Measurements from ENCODE around the gene ATP7B. TPM values are rescaled to one million over a fixed set of nuclear protein-coding genes. Genes with fewer than 3 reads are reported as not detected.

ATP7B gene
- total and polyA plus RNA-seq, 3 experiments from 2014 or later = 0.18 to 1.2 (median 1.1) TPM

GRCh38 chr13:51919531-51919930, 91.7 kb downstream of the ATP7B start:
- ChIA-PET POLR2A (no interaction called here), CTCF (no interaction called here)
- Mint-ChIP-seq H3K27me3 (peaks cover 1 to 3% of the 10 kb centered on the region in 2 donors), H3K9me3 (no peaks in the 10 kb centered on the region), H3K4me3 (no peak overlapping the region), H3K27ac (no peak overlapping the region), H3K36me3 (no peaks in the 10 kb centered on the region), H3K4me1 (peaks cover 0 to 5% (median 3%) of the 10 kb centered on the region in 3 donors)
- Histone ChIP-seq H3K4me3 (ENCODE audit: low read length) (no peak overlapping the region), H3K4me1 (ENCODE audit: insufficient read depth, low read length) (no peaks in the 10 kb centered on the region), H3K27me3 (ENCODE audit: insufficient read depth, low read length, poor library complexity, severe bottlenecking) (no peaks in the 10 kb centered on the region), H3K9me3 (ENCODE audit: low read length) (no peaks in the 10 kb centered on the region), H3K36me3 (ENCODE audit: insufficient read depth, low read length) (no peaks in the 10 kb centered on the region), H3K27ac (ENCODE audit: low read depth, low read length) (no peak overlapping the region)
- no peak for DNase-seq

- Histone ChIP-seq H3K9me3 (ENCODE audit: low read length) (no peaks in the 10 kb centered on the region), H3K27ac (ENCODE audit: low read depth, low read length) (no peak overlapping the region), H3K4me3 (ENCODE audit: low read length) (no peak overlapping the region), H3K27me3 (ENCODE audit: insufficient read depth, low read length, poor library complexity, severe bottlenecking) (no peaks in the 10 kb centered on the region), H3K36me3 (ENCODE audit: insufficient read depth, low read length) (no peaks in the 10 kb centered on the region), H3K4me1 (ENCODE audit: insufficient read depth, low read length) (no peaks in the 10 kb centered on the region)
- CTCF ChIA-PET = interaction anchor here (1.2 kb wide), 1 partner anchor 8 kb away, joined by 3 read pairs; no protein-coding TSS in a partner anchor
- no peak overlapping the region for H3K27ac Mint-ChIP-seq
- peaks cover 0 to 4% (median 2%) of the 10 kb centered on the region in 3 donors for H3K4me1 Mint-ChIP-seq
- peak overlapping the region in 1 of 7 donors; percentile 29 for H3K4me3 Mint-ChIP-seq
- no peaks in the 10 kb centered on the region for H3K36me3 Mint-ChIP-seq
- DNase-seq = no peak
- POLR2A ChIA-PET = no interaction called here
- no peaks in the 10 kb centered on the region for H3K9me3 Mint-ChIP-seq
- peaks cover 0 to 1% of the 10 kb centered on the region in 2 donors for H3K27me3 Mint-ChIP-seq
These were observed 94.3 kb downstream of the ATP7B start for GRCh38 chr13:51916962-51917361.

- H3K4me3 Mint-ChIP-seq = no peak overlapping the region
- Histone ChIP-seq H3K4me3 (ENCODE audit: low read length) (no peak overlapping the region), H3K4me1 (ENCODE audit: insufficient read depth, low read length) (no peaks in the 10 kb centered on the region), H3K27me3 (ENCODE audit: insufficient read depth, low read length, poor library complexity, severe bottlenecking) (no peaks in the 10 kb centered on the region), H3K9me3 (ENCODE audit: low read length) (no peaks in the 10 kb centered on the region), H3K27ac (ENCODE audit: low read depth, low read length) (no peak overlapping the region), H3K36me3 (ENCODE audit: insufficient read depth, low read length) (no peaks in the 10 kb centered on the region)
- POLR2A ChIA-PET = no interaction called here
- no peak for DNase-seq
- no peaks in the 10 kb centered on the region for H3K4me1 Mint-ChIP-seq
- no peaks in the 10 kb centered on the region for H3K36me3 Mint-ChIP-seq
- no peaks in the 10 kb centered on the region for H3K9me3 Mint-ChIP-seq
- H3K27ac Mint-ChIP-seq = no peak overlapping the region
- peaks cover 0 to 1% of the 10 kb centered on the region in 2 donors for H3K27me3 Mint-ChIP-seq
- CTCF ChIA-PET = no interaction called here
These were observed 95.0 kb downstream of the ATP7B start for GRCh38 chr13:51916051-51916818.

GRCh38 chr13:51914137-51914493, 97.1 kb downstream of the ATP7B start:
- H3K9me3 ChIP-seq (ENCODE audit: low read length) = no peaks in the 10 kb centered on the region
- no peaks in the 10 kb centered on the region for H3K36me3 ChIP-seq (ENCODE audit: insufficient read depth, low read length)
- Mint-ChIP-seq H3K4me3 (no peak overlapping the region), H3K4me1 (peaks cover 10 to 14% (median 13%) of the 10 kb centered on the region in 3 donors), H3K9me3 (no peaks in the 10 kb centered on the region), H3K36me3 (no peaks in the 10 kb centered on the region), H3K27me3 (peaks cover 0 to 1% of the 10 kb centered on the region in 2 donors), H3K27ac (no peak overlapping the region)
- no peak overlapping the region for H3K4me3 ChIP-seq (ENCODE audit: low read length)
- H3K27ac ChIP-seq (ENCODE audit: low read depth, low read length) = no peak overlapping the region
- H3K27me3 ChIP-seq (ENCODE audit: insufficient read depth, low read length, poor library complexity, severe bottlenecking) = no peaks in the 10 kb centered on the region
- H3K4me1 ChIP-seq (ENCODE audit: insufficient read depth, low read length) = no peaks in the 10 kb centered on the region
- ChIA-PET POLR2A (no interaction called here), CTCF (no interaction called here)
- no peak for DNase-seq

GRCh38 chr13:51913421-51914136, 97.7 kb downstream of the ATP7B start:
- peaks cover 0 to 1% of the 10 kb centered on the region in 2 donors for H3K27me3 Mint-ChIP-seq
- no peaks in the 10 kb centered on the region for H3K27me3 ChIP-seq (ENCODE audit: insufficient read depth, low read length, poor library complexity, severe bottlenecking)
- no peak overlapping the region for H3K4me3 ChIP-seq (ENCODE audit: low read length)
- H3K36me3 Mint-ChIP-seq = no peaks in the 10 kb centered on the region
- CTCF ChIA-PET = interaction anchor here (1.0 kb wide), 1 partner anchor 13 kb away, joined by 4 read pairs; no protein-coding TSS in a partner anchor
- H3K27ac Mint-ChIP-seq = peak overlapping the region in 1 of 8 donors; percentile 70
- POLR2A ChIA-PET = no interaction called here
- H3K4me3 Mint-ChIP-seq = no peak overlapping the region
- no peaks in the 10 kb centered on the region for H3K9me3 ChIP-seq (ENCODE audit: low read length)
- no peak overlapping the region for H3K27ac ChIP-seq (ENCODE audit: low read depth, low read length)
- no peak for DNase-seq
- H3K9me3 Mint-ChIP-seq = no peaks in the 10 kb centered on the region
- H3K4me1 Mint-ChIP-seq = peaks cover 11 to 18% (median 15%) of the 10 kb centered on the region in 3 donors
- H3K4me1 ChIP-seq (ENCODE audit: insufficient read depth, low read length) = no peaks in the 10 kb centered on the region
- no peaks in the 10 kb centered on the region for H3K36me3 ChIP-seq (ENCODE audit: insufficient read depth, low read length)

- no peak for DNase-seq
- H3K4me1 Mint-ChIP-seq = peaks cover 11 to 19% (median 15%) of the 10 kb centered on the region in 3 donors
- Histone ChIP-seq H3K4me3 (ENCODE audit: low read length) (no peak overlapping the region), H3K27me3 (ENCODE audit: insufficient read depth, low read length, poor library complexity, severe bottlenecking) (no peaks in the 10 kb centered on the region), H3K27ac (ENCODE audit: low read depth, low read length) (no peak overlapping the region), H3K4me1 (ENCODE audit: insufficient read depth, low read length) (no peaks in the 10 kb centered on the region), H3K9me3 (ENCODE audit: low read length) (no peaks in the 10 kb centered on the region), H3K36me3 (ENCODE audit: insufficient read depth, low read length) (no peaks in the 10 kb centered on the region)
- H3K27ac Mint-ChIP-seq = peak overlapping the region in 1 of 8 donors; percentile 70
- H3K9me3 Mint-ChIP-seq = no peaks in the 10 kb centered on the region
- POLR2A ChIA-PET = no interaction called here
- no peaks in the 10 kb centered on the region for H3K36me3 Mint-ChIP-seq
- peaks cover 0 to 1% of the 10 kb centered on the region in 2 donors for H3K27me3 Mint-ChIP-seq
- CTCF ChIA-PET = interaction anchor here (1.0 kb wide), 2 partner anchors 11 to 14 kb away, joined by 3 to 4 read pairs; no protein-coding TSS in a partner anchor
- H3K4me3 Mint-ChIP-seq = no peak overlapping the region
These were observed 98.6 kb downstream of the ATP7B start for GRCh38 chr13:51912511-51913225.

- Mint-ChIP-seq H3K36me3 (peaks cover 0 to 2% (median 0%) of the 10 kb centered on the region in 3 donors), H3K27me3 (peaks cover 0 to 1% of the 10 kb centered on the region in 2 donors), H3K4me1 (peaks cover 11 to 24% (median 15%) of the 10 kb centered on the region in 3 donors), H3K4me3 (peak overlapping the region in 1 of 7 donors; percentile 49), H3K27ac (peak overlapping the region in 1 of 8 donors; percentile 78), H3K9me3 (no peaks in the 10 kb centered on the region)
- DNase-seq = no peak
- H3K27ac ChIP-seq (ENCODE audit: low read depth, low read length) = no peak overlapping the region
- no peaks in the 10 kb centered on the region for H3K36me3 ChIP-seq (ENCODE audit: insufficient read depth, low read length)
- ChIA-PET POLR2A (interaction anchor here (0.5 kb wide), 1 partner anchor 644 kb away, joined by 3 read pairs; no protein-coding TSS in a partner anchor), CTCF (interaction anchor here (1.0 kb wide), 1 partner anchor 10 kb away, joined by 3 read pairs; no protein-coding TSS in a partner anchor)
- no peak overlapping the region for H3K4me3 ChIP-seq (ENCODE audit: low read length)
- no peaks in the 10 kb centered on the region for H3K9me3 ChIP-seq (ENCODE audit: low read length)
- no peaks in the 10 kb centered on the region for H3K27me3 ChIP-seq (ENCODE audit: insufficient read depth, low read length, poor library complexity, severe bottlenecking)
- no peaks in the 10 kb centered on the region for H3K4me1 ChIP-seq (ENCODE audit: insufficient read depth, low read length)
These were observed 99.2 kb downstream of the ATP7B start for GRCh38 chr13:51912091-51912490.
